Stimulated activated CD8-positive, alpha-beta memory T cell treated with anti-CD3 and anti-CD28 coated beads, Interleukin-12 subunit alpha, Interleukin-12 subunit beta, amount 100 ng/mL, for 24 hours (primary cell): ENCODE measurements around the gene ACY1.
A peak's percentile ranks its signal among the peaks of the same experiment; 100 is the strongest.

Source experiments
- DNase-seq: peaks from one replicate; pipeline ENCODE4 v3.0.0-alpha.2; 2020; ENCODE audit errors: extremely low read depth

ACY1 gene

GRCh38 chr3:51982838-51983577 is at the start of gene ACY1:
Gene ACY1 (plus strand): TSS chr3:51983535. CDS start chr3:51984065, 530 bp downstream.
- DNase-seq, result peak; percentile 67

GRCh38 chr3:51934139-51934850 is 49.0 kb upstream of the ACY1 start:
- DNase-seq, result no peak

- DNase-seq, result no peak
Observed at GRCh38 chr3:51934991-51935885, 48.1 kb upstream of the ACY1 start.

GRCh38 chr3:51935886-51936755 is 47.2 kb upstream of the ACY1 start:
- DNase-seq, result no peak

- DNase-seq, result no peak
Observed at GRCh38 chr3:51937014-51937413, 46.3 kb upstream of the ACY1 start.

- DNase-seq, result no peak
Observed at GRCh38 chr3:51937611-51938450, 45.5 kb upstream of the ACY1 start.

- no peak for DNase-seq
Observed at GRCh38 chr3:51938780-51939425, 44.4 kb upstream of the ACY1 start.

GRCh38 chr3:51940648-51941462 is 42.5 kb upstream of the ACY1 start:
- no peak for DNase-seq

GRCh38 chr3:51941463-51941797 is 41.9 kb upstream of the ACY1 start:
- DNase-seq, result no peak

GRCh38 chr3:51941798-51942602 is 41.3 kb upstream of the ACY1 start, which contains the start of the genes PARP3 and RRP9:
Gene PARP3 (plus strand): TSS chr3:51942363. CDS start chr3:51943356, 993 bp downstream.
Gene RRP9 (minus strand): TSS chr3:51941904. CDS start chr3:51941867, 37 bp downstream.
- DNase-seq, result peak; percentile 100

- DNase-seq, result no peak
Observed at GRCh38 chr3:51942603-51943450, 40.5 kb upstream of the ACY1 start.

GRCh38 chr3:51943451-51944391 is 39.6 kb upstream of the ACY1 start:
- no peak for DNase-seq

GRCh38 chr3:51944451-51945021 is 38.8 kb upstream of the ACY1 start:
- no peak for DNase-seq

GRCh38 chr3:51945031-51945840 is 38.1 kb upstream of the ACY1 start:
- DNase-seq, result no peak
